SH-SY5Y (cell line): ENCODE data around the gene INO80.

Source experiments
- GATA2 ChIP-seq: IDR thresholded peaks from 2 replicates; pipeline ENCODE4 v1.6.1; 2011; ENCODE audit warnings: mild to moderate bottlenecking, low read depth, low read length
- GATA3 ChIP-seq: IDR thresholded peaks from 2 replicates; pipeline ENCODE4 v1.6.1; 2011; ENCODE audit warnings: low read depth, mild to moderate bottlenecking, low read length, moderate library complexity

DNA sequence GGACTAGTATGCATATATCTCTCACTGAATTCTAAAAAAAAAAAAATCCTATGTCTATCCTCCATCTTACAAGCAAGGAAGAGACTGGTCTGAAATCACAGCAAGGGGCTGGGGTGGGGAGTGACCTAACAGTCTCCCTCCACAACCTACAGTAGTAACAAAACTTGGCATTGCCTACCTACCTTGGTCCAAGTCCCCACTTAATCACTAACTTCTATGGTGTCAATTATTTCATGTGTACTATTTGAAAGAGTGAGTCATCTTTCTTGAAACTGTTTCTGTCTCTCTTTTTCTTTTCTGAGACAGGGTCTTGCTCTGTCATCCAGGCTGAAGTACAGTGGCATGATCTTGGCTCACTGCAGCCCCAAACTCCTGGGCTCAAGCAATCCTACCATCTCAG, 126.0 kb downstream of the INO80 start:
- no peak for TF ChIP-seq GATA2
- TF ChIP-seq GATA3 = no peak
